ENCODE measurements around the gene FAM180A.

The FAM180A gene
- long read RNA-seq, result 0 reads

DNA sequence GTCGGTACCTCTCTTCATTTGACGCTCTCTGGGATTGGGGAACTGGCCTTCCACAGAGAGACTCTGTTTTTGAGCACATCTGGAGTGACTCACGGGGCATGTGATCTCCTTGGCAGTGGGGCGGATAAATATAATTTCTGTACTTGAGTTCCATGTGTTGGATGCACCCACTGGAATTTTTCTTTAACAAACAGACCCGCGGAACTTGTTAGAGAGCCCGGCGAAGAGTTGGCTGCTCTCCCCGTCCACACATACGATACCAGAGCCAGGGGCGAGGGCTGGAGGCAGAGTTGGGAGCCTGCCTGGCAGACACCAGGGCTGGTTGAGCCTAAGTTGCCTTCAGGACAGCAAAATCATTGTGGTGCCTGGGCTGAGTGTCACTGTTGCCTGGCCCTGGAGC is at the start of gene FAM180A:
Gene FAM180A, minus strand, starts transcription at position 44 of the 400 bp plus-strand sequence. CDS start 233 bp downstream, outside the sequence.
- Histone ChIP-seq H3K27me3 (ENCODE audit: insufficient read depth, poor library complexity, severe bottlenecking) (no peaks in the 10 kb centered on the region), H3K27ac (replicated peaks) (no peak within 1 kb of the TSS), H3K4me3 (replicated peaks; ENCODE audit: insufficient read depth, low read length) (no peak within 1 kb of the TSS)
- DNase-seq (ENCODE audit: low read depth in 1 of 2, low spot score in 1 of 2), result no peak
- TF ChIP-seq GABPA (IDR thresholded peaks at IDR 0.05; ENCODE audit: low read depth) (no peak), SPI1 (IDR thresholded peaks at IDR 0.05; ENCODE audit: borderline replicate concordance, low read depth) (no peak), POLR2AphosphoS5 (IDR thresholded peaks at IDR 0.05; ENCODE audit: low read depth) (no peak)
- TF ChIP-seq, protein P1, sequence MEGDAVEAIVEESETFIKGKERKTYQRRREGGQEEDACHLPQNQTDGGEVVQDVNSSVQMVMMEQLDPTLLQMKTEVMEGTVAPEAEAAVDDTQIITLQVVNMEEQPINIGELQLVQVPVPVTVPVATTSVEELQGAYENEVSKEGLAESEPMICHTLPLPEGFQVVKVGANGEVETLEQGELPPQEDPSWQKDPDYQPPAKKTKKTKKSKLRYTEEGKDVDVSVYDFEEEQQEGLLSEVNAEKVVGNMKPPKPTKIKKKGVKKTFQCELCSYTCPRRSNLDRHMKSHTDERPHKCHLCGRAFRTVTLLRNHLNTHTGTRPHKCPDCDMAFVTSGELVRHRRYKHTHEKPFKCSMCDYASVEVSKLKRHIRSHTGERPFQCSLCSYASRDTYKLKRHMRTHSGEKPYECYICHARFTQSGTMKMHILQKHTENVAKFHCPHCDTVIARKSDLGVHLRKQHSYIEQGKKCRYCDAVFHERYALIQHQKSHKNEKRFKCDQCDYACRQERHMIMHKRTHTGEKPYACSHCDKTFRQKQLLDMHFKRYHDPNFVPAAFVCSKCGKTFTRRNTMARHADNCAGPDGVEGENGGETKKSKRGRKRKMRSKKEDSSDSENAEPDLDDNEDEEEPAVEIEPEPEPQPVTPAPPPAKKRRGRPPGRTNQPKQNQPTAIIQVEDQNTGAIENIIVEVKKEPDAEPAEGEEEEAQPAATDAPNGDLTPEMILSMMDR (IDR thresholded peaks at IDR 0.05; ENCODE audit: insufficient read depth, low read length), result no peak
- TF ChIP-seq, protein P2, sequence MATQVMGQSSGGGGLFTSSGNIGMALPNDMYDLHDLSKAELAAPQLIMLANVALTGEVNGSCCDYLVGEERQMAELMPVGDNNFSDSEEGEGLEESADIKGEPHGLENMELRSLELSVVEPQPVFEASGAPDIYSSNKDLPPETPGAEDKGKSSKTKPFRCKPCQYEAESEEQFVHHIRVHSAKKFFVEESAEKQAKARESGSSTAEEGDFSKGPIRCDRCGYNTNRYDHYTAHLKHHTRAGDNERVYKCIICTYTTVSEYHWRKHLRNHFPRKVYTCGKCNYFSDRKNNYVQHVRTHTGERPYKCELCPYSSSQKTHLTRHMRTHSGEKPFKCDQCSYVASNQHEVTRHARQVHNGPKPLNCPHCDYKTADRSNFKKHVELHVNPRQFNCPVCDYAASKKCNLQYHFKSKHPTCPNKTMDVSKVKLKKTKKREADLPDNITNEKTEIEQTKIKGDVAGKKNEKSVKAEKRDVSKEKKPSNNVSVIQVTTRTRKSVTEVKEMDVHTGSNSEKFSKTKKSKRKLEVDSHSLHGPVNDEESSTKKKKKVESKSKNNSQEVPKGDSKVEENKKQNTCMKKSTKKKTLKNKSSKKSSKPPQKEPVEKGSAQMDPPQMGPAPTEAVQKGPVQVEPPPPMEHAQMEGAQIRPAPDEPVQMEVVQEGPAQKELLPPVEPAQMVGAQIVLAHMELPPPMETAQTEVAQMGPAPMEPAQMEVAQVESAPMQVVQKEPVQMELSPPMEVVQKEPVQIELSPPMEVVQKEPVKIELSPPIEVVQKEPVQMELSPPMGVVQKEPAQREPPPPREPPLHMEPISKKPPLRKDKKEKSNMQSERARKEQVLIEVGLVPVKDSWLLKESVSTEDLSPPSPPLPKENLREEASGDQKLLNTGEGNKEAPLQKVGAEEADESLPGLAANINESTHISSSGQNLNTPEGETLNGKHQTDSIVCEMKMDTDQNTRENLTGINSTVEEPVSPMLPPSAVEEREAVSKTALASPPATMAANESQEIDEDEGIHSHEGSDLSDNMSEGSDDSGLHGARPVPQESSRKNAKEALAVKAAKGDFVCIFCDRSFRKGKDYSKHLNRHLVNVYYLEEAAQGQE (IDR thresholded peaks at IDR 0.05; ENCODE audit: insufficient replicate concordance, low read depth), result no peak

DNA sequence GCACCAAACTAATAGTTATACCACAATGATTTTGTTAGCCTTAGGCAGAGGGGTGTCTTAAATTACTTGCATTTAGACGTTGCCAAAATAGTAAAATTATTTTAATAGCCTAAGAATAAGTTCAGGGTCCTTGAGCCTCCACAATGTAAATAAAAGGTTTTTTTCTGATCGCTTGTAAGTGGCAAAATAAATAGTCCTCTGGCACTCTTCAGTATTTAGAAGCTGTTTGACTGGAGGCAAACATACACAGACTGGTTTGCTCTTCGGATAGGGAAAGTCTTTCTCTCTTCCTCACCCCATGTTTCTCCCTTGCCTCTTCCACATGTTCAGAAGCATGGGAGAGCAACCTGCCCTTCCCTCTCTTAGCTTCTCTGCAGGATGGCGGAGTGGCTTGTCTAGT is 49.5 kb upstream of the FAM180A start:
- DNase-seq (ENCODE audit: low read depth in 1 of 2, low spot score in 1 of 2), result no peak
- no peaks in the 10 kb centered on the region for H3K27me3 ChIP-seq (ENCODE audit: insufficient read depth, poor library complexity, severe bottlenecking)
- H3K27ac ChIP-seq (replicated peaks), result no peak overlapping the region
- H3K4me3 ChIP-seq (replicated peaks; ENCODE audit: insufficient read depth, low read length), result no peak overlapping the region
- no peak for TF ChIP-seq GABPA (IDR thresholded peaks at IDR 0.05; ENCODE audit: low read depth)
- TF ChIP-seq, protein P1 (IDR thresholded peaks at IDR 0.05; ENCODE audit: insufficient read depth, low read length), result no peak
- TF ChIP-seq SPI1 (IDR thresholded peaks at IDR 0.05; ENCODE audit: borderline replicate concordance, low read depth), result no peak
- TF ChIP-seq POLR2AphosphoS5 (IDR thresholded peaks at IDR 0.05; ENCODE audit: low read depth), result no peak
- TF ChIP-seq, protein P2 (IDR thresholded peaks at IDR 0.05; ENCODE audit: insufficient replicate concordance, low read depth), result no peak

DNA sequence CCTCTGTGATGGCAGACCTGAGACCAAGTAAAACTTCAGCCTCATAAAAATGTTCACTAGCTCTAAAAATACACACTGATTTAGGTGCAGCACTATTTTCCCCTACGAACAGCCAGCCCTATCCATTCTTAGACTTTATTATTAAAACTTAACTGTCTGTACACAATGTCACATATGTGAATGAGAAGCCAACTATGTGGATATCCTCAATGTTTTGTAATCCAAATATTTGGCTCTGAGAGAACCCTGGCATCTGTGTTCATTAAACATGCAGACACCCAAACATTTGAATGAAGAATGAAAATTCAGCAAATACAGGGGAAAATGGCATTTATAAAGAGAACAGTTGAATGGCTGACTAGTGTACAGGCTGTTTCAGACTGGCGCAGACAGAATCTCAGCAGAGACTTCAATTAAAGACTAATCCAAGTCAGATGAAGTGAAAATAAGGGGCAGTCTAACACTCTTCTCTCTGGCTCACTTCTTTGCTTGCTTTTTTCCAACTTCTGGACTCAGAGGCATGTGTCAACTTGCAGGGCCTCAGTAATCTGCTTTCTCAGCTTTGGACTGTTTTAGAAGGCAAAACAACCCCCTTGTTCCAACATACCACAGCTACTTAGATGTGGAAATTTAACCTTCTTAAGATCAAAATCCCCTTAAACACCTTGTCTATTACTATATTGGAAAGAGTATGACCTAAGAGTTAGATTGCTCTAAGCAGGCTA is 47.4 kb upstream of the FAM180A start:
- no peaks in the 10 kb centered on the region for H3K27me3 ChIP-seq (ENCODE audit: insufficient read depth, poor library complexity, severe bottlenecking)
- DNase-seq (ENCODE audit: low read depth in 1 of 2, low spot score in 1 of 2), result no peak
- no peak overlapping the region for H3K27ac ChIP-seq (replicated peaks)
- TF ChIP-seq, protein P1 (IDR thresholded peaks at IDR 0.05; ENCODE audit: insufficient read depth, low read length), result no peak
- TF ChIP-seq, protein P2 (IDR thresholded peaks at IDR 0.05; ENCODE audit: insufficient replicate concordance, low read depth), result no peak
- TF ChIP-seq SPI1 (IDR thresholded peaks at IDR 0.05; ENCODE audit: borderline replicate concordance, low read depth), result no peak
- no peak for TF ChIP-seq GABPA (IDR thresholded peaks at IDR 0.05; ENCODE audit: low read depth)
- TF ChIP-seq POLR2AphosphoS5 (IDR thresholded peaks at IDR 0.05; ENCODE audit: low read depth), result no peak
- H3K4me3 ChIP-seq (replicated peaks; ENCODE audit: insufficient read depth, low read length), result no peak overlapping the region

All from HL-60 (cell line).